HG02763 (cell line): ENCODE measurements around the gene LATS2.

Experiments
- ATAC-seq: cut with Tn5 transposase; IDR thresholded peaks from one replicate; pipeline ENCODE4 v1.9.1; 2021; ENCODE audit warnings: mild to moderate bottlenecking, moderate library complexity; ENCODE audit not compliant: unreplicated experiment

Gene LATS2

DNA sequence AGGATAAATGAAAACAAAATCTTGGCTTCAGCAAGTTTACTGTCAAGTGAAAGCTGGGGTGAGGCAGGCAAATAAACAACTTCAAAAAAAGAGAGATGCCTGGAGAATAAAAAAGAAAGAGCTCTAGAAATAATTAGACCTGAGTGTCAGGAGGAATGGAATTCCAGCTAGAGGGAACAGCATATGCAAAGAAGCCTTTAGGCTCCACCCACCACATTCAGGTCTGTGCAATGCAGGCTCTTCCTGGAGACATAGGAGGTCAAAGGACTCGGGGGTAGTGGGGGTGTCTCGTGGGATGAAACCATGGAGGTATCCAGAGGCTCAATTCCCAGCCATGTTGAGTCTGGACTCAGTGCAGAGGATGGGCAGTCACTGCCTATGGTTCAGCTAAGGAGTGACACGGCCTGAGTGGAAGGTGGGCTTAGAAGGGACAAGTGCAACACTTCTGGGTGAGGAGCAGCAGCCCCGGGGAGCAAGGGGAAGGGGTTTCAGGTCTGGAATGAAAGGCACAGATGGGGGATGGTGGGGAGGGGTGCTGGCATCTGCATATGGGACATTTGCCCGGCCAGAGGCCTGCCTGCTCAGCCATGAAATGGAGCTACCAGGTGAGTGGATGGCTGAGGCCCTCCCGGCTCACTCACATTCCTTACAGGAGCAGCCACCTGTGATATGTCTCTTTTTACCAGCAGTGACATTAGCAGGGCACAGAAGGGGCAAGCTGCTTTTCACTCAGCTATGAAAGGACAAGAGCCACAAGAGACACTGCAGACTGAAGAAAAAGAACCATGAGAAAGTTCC, 12.3 kb downstream of the LATS2 start:
- ATAC-seq = no peak

DNA sequence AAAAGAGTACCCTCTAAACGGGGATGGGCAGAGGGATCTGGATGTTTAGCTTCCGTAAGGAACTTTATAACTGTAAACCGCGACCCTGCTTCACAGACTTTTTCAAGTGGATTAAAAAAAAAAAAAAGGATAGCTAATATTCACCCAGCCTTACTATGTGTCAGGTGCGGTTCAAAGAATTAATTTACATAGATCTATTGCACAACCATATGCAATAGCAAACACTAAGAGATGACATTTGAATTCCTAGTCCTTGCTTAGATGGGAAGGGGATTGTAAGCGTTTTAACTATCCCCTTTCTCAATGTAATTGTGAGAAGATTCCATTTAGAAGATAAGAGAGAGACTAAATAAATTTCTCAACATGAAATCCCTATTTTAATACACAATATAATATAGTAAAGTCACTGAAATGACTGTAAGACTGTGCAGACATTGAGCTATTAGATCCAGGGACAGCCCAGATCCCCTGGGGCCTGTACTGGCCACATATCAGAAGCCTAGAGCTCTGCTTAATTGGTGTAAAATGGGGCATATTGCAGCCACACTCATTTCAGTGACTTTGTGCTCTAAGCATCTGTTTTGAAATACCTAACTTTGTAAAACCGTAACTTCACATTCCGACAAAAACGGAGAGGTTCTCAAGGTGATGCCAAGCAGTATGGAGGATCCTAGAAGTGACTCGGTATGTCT, 13.6 kb downstream of the LATS2 start:
- ATAC-seq = no peak

DNA sequence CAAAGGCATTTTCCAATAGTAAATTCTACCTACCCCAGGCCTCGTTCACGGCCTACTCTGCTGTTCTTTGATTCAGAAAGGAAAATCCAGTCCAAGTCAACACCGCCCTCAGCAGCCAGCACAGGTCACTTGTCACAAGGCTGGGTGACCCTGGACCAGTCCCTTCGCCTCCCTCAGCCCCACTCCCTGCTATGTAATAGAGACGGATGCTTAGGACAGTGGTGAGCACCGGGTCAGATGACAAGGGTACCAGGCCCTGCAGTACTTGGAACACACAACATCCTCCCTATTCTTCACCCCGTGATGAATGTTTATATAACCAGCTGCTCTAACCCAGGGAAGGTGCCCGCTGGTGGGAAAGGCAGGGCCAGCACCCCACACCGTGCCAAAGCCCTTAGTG, 14.3 kb downstream of the LATS2 start:
- ATAC-seq = no peak

DNA sequence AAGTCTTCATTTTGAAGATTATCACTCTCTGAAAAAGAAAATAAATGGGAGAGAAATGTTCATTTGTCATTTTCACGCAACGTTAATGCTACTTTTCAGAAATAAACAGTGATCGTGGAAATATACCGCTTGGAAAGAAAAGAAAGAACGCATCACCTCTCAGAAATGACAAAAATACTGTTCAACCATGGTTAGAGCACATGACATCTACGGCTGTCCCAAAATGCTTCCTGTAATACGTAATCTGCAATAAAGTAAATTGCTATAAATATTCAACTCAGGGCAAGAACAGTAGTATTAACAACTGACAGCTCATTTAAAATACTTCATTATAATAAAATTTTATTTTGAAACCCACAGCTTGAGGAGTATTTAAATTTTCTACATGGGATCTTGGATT, 15.2 kb downstream of the LATS2 start:
- no peak for ATAC-seq

DNA sequence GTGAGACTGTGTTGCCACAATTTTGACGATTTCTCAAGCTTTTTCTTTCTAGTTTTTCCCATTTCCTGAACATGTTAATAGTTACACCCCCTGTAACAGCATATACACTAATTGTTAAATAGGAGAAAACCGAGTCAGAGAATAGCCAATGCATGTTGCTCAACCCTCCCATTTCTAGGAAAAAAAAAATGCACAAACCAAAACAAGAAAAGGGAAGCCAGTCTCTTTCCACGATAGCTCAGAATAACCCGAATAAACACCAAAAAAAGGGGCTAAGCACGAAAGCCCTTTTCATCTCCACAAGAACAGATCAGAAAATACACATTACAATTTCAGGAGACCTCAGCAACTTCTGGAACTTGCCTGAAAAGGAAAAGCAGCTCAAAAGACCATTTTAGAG, 16.3 kb downstream of the LATS2 start:
- no peak for ATAC-seq

DNA sequence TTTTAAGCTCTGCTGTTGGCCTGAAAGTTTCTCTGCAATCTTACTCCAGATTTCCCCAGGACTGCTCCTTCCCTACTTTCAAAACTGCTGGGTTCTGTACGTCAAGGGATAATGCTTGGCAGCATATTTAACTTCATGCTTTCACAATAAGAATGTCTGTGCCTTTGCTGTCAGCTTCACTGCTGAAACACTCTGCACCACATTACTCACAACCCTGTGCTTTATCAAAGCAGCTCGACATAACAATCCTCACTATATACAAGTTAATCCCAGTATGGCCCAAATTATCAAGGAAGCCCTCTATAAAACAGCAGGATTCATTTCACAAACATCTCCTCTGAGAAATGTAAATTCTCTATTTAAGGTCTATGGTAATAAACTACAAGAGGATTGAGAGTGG, 17.5 kb downstream of the LATS2 start:
- ATAC-seq = no peak

DNA sequence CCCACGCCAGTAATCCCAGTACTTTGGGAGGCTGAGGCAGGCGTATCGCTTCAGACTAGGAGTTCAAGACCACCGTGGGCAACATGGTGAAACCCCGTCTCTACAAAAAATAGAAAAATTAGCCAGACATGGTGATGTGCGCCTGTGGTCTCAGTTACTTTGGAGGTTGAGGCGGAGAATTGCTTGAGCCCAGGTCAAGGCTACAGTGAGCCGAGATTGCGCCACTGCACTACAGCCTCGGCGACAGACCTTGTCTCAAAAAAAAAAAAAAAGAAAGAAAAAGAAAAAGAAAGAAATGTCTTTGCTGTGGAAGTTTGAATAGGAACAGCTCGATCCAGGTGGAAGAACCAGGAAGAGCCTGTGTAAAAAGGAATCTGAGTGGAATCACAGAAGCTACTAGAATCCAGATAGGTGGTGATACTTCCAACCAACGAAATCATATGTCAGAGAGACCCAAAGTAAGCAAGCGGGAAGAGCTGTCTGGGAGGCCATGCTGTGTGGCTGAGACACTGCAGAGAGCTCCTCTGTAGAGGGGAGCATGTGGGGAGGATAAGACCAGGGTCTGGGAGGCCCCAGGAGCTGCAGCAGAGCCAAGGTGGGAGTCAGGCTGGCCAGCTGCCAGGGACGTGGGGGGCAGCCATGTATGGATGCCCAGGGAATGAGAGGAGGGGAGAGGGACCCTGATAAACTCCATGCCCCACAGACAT, 21.1 kb downstream of the LATS2 start:
- ATAC-seq = no peak

DNA sequence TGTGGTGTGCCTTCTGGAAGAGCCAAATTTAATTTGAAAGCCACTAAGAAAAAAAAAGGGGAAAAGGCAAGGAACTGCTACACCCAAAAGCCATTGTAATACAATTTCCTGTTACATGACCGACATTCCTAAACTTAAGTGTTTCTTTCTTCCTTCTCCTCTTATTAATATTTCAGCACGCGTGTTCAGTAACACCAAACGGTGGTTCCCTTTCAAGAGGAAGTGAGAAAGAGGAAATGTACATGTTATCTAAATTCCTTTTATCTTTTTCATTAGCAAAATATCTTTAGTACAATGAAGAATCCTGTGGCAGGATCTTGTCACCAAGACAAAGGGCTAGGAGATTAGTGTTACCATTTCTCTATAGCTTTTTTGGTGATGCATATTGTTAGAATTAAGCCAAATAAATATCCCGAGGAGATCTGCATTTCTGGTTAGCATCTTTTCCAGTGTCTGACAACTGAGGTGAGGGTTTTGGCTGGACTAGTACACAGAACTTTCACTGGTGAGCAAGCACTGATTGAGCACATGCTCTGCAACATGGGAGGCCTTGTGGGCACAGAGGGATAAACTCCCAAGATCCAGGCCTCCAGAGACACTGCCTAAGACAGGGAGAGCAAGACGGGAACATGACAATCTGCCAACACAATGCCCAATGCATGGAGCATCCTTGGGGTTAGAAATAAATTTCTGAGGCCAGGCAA, 22.1 kb downstream of the LATS2 start:
- no peak for ATAC-seq

DNA sequence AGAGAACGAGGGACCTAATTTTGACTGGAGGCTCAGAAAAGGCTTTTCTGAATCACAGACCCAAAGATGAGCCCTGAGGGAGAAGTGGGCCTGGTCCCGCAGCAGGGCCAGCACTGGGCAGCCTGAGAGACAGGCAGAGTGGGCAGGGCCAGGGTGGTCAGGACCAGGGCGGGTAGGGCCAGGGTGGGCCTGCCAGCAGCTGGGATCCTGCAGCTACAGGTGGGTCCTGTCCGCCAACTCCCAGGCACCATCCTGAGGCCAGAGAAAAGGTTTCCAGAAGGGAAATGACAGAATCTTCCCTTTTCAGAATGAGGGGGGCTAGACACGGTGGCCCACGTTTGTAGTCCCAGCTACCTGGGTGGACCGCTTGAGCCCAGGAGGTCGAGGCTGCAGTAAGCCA, 23.7 kb downstream of the LATS2 start:
- ATAC-seq = no peak

DNA sequence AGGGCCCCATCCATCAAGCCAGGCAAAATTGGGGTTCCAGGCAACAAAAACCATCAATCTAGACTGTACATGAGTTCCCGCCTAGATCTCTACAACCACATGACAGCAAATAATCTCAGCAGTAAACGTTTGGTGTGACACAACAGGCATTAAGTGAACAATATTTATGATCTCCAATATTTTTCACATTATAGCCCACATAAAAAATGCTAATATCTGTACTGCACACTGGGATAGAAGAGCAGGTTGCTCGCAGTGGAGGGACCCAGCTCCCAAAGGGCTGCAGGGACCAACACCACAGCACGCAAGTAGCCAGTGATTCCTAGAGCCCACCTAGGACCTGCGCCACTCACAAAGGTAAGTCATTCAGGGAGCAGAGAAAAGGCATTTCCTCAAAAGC, 25.9 kb downstream of the LATS2 start:
- no peak for ATAC-seq

DNA sequence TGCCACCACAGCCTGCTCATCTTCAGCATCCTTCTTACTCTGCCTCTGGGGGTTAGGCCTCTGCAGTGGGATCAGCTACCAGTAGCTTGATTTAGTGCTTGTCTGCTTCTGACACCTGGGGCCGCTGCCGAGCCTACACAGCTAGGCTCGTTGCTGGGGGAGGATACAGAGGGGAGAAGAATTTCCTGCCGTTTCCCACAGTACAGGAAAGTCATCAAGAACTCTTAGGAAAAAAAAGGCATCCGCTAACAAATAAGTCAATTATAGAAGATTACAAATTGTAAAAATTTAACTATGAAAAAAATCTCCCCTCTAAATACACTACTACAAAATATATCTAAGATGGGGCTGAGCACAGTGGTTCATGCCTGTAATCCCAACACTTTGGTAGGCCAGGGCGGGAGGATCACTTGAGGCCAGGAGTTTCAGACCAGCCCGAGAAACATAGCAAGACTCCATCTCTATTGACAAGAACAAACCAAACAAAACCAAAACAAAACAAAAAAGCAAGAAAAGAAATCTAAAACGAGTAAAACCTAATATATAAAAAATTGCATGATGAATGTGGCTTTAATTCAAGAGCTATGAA, 26.7 kb downstream of the LATS2 start:
- no peak for ATAC-seq

DNA sequence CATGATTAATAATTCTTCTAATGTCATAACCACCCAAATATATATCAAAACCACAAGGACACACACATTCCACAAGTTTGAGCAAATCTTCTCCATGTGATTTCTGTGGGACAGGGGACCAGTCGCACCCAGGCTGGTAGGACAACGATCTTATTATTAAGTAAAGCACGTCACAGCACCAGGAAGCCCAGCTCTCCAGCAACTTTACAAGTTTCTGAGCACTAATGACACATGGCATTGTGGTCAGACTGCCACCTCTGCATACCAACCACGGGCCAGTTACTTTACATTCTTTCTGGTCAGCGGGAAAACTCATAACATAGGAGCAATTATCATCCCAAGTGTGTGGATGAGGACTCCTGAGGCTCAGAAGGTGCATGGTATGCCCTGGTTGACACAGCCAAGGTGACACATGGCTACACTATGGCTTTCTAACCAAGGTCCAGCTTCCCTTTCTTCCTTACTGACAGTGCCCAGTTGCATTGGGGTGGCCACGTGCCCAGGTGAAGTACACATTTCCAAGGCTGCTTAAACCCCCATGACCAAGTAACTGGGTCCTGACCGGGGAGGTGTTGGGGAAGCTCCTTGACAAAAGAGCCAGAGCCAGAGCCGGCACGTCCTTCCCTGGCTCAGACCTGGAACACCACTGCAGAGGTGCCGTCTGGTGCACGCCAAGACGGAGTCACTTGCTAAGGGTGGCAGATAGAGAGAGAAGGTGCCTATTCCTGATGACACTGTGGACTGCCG, 27.4 kb downstream of the LATS2 start:
- ATAC-seq = no peak

DNA sequence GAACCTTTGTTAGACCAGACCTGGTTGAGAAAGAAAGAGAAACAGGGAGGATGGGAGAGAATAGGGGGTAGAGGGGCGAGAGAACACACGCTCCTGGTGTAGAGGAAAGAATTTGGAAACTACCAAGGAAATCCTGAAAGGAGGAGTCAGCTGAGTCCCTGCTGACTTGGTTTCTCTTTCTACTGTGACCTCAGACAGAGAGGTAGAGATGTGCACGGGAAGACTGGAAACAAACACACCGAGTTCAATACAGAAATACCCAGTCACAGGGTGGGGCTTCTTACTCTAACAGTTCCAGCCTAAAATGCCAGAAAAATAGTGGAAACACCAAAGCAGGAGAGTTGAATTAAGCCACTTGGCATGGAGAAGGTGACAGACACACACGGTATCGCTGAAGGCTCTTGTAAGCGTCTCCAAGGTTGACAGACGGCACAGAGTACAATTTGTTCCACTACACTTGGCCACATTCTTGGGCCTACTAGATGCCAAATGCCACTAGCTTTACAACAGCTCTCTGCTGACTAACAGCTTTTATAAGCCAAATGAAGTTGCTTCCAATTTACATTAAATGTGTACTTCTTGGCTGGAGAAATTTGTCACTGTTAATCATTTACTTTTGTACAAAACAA, 28.1 kb downstream of the LATS2 start:
- ATAC-seq = no peak

DNA sequence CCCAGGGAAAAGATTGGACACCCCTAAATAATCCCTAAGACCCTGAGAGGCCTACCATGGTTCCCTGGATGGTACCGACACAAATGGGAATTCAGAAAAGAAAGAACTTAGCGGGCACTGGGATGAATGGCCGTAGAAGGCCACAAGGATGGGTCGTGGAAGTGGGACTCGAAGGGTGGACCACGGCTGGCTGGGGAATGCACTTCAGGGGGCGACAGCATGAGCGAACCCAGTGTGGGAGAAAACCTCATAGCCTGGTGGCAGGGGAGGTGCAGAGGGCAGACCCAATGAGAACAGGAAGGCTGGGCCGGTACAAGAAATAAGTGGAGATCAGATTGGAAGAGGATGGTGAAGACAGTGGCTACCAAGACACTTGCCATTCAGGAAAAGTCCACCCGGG, 28.7 kb downstream of the LATS2 start:
- no peak for ATAC-seq

DNA sequence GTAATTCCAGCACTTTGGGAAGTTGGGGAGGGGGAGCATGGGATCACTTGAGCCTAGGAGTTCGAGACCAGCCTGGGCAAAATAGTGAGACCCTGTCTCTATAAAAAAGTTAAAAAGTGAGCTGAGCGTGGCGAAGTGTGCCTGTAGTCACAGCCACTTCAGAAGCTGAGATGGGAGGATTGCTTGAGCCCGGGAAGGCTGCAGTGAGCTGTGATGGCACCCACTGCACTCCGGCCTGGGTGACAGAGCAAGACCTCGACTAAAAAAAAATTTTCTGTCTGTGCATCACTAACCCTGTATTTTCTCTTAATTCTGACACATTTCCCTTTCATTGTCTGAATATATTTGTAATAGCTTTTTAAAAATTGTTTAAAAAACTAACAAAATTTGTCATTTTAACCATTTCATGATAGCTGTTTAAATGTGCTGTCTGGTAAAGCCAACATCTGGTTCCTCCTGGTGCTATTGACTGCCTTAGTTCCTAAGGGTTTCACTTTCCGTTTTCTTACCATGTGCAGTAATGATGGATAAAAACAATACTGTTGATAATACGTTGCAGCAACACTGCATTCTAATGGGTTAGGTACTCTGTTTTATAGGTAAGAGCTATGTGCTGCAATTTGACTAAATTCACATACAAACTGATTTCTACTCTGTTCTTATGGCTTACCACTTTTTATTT, 29.7 kb downstream of the LATS2 start:
- no peak for ATAC-seq

DNA sequence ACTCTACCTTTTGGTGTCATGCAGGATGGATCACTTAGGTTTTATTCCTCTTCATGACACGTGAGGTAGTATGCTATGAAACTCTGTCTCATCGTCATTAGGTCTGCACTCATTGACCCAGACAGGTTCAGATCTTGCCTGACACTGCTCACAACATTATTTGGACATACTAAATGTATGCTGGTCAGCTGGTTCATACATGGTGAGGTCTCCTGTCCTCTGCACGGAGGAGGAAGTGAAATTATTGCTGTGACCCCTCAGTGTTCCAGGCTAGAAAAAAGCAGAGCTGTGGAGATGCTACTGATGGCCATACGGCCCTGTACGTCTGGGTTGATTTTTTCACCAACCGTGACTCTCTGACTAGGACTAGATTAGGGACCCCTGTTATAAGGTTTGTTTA, 35.8 kb downstream of the LATS2 start:
- ATAC-seq = no peak

DNA sequence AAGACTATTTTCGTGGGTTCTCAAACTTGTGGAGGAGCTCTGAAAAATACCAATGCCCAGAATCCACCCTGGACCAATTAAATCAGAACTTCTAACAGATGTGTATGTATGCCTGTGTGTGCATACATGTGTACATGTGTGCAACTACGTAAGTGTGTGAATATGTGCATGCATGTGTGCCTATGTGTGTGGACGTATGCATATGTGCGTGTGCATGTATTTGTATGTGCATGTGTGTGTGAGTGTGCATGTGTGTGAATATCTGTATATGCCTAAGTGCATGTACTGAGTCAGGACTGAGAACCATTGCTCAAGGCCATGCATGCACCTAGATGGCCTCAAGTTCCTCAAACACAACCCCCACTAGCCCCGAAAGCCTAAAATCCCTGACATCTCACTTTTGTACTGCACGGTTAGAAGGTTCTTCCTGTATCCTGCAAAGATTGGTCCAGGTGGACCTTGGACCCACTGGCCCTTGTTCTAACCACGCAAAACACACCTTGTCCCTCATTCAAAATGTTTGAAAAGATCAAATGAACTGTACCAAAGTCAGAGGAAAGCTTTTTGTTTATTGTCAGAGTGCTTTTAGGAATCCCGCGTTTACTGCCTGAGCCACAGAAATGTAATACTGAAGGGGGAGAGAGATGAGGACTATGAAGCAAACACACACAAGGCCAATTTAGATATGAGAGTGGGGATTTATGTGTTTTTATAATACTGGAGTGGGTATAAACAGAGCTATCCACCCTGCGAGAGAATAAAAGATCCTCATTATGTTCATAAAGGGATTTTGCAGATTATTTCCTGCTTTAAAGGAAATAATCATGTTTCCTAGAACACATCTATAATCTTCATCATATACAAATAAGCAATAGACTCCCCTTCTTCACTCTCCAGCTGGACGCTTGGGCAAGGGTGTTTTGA, 39.1 kb downstream of the LATS2 start:
- no peak for ATAC-seq

DNA sequence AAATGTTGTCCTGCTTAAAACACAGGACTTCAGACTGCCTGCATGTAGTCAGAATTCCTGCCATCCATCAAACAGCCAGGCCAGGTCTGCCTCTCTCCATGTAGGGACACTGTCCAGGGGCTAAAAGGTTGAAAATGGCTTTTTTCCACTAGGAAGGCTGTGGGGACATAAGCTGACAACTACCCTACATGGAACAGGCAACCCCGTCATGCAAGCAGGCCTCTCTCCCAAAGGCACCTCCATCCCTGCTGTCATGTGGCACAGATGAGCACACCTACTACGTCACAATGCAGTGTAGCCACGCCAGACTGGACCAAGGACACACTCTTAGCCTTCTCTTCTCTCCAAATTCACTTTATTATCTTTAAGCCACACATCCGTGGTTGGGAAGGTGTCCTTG, 40.8 kb downstream of the LATS2 start:
- no peak for ATAC-seq
